ENCODE results near the gene PKDCC.

DNA sequence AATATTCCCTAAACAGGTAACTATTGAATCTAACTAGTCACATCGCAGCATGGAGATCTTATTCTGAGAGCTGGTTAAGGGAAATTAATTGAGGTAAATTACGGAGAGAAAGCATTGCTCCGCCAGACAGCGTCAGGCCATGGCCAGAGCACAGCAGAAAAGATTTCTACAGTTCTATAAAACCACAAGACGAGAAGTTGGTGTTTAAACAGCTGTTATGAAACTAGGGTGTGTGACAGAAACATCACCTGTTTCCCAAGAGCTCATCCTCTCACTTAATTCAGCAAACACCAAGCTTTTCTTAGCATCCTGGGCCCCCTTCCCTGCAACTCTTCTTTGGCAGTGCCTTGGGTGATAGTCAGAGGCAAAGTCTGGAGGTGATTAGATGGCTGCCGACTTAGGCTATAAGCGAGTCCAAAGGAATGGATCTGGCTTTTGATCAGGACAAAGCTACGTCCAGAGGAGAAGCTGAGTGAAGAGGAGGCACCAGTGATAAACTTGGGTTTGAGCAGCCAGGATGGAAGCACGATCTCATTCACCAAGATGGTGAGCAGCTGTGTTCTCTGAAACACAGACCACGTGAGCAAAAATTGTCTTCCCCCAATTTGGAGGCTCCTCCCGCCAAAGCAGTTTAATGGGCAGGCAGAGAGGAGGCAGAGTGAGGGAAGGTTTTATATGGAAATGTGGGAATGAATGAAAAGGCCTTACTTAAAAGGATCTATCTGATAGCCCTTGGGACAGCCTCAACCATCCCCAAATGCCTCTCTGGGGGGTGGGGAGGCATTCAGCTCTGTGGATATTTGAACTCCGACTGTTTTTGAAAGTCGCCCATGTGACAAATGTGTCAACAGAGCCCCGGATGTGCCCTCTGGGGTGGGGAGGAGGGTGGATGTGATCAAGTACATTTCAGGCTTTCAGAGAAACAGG, 57.8 kb downstream of the PKDCC start:
- TF ChIP-seq, protein P1, sequence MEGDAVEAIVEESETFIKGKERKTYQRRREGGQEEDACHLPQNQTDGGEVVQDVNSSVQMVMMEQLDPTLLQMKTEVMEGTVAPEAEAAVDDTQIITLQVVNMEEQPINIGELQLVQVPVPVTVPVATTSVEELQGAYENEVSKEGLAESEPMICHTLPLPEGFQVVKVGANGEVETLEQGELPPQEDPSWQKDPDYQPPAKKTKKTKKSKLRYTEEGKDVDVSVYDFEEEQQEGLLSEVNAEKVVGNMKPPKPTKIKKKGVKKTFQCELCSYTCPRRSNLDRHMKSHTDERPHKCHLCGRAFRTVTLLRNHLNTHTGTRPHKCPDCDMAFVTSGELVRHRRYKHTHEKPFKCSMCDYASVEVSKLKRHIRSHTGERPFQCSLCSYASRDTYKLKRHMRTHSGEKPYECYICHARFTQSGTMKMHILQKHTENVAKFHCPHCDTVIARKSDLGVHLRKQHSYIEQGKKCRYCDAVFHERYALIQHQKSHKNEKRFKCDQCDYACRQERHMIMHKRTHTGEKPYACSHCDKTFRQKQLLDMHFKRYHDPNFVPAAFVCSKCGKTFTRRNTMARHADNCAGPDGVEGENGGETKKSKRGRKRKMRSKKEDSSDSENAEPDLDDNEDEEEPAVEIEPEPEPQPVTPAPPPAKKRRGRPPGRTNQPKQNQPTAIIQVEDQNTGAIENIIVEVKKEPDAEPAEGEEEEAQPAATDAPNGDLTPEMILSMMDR (IDR thresholded peaks at IDR 0.05; ENCODE audit: low read depth, low read length, missing input control) = no peak
- TF ChIP-seq JUND (IDR thresholded peaks at IDR 0.05) (no peak), HNF4G (IDR thresholded peaks at IDR 0.05) (no peak)

Data from liver (tissue), 3 donors.